ENCODE measurements around the gene VSIG8. TPM values are rescaled to one million over a fixed set of nuclear protein-coding genes. Genes with fewer than 3 reads are reported as not detected.

VSIG8 gene
- total RNA-seq, 1 donor from 2014 or later = not detected

DNA sequence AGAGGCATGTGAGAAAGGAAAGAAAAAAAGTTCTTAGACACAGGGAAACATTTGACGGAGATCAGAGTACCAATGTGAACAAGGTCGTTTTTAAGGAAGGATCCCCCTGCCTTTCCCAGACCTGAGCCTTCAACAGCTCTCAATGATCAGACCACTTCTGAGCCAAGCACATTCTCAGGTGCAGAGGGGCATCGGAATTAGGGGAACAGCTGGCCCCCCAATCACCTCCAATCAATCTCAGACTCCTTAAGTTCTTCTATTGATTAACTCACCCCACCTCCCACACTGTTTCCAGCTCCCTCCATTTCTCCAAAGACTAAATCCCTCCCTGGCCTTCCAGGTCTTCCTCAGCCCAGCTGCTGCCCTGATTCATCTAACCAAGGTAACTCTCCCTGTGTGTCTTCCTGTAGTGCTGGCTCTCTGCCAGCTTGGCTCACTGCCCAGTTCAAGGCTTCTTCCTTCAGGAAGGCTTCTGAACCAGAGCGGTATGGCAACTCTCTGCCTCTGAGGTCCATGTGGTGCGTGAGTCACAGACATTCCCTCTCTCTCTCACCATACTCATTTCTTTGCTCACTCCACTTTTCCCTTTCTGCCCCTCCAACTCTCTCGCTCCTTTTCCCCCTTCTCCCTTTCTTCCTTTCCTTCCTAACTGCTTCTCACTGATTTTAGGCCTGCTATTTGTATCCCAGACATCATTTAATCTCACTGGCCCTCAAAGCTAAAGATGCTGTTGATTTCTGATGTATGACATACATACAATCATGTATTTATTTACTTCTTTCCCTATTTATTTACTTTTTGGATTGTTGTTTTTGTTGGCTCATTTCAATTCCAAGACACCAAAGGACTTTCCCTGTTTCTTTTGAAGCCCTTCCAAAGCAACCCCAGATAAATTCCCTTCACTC, 19.4 kb upstream of the VSIG8 start:
- no peaks in the 10 kb centered on the region for H3K36me3 Mint-ChIP-seq
- DNase-seq (ENCODE audit: extremely low spot score, unreplicated experiment) = no peak
- no peaks in the 10 kb centered on the region for H3K4me1 Mint-ChIP-seq (ENCODE audit: unreplicated experiment)
- no peak overlapping the region for H3K4me3 Mint-ChIP-seq
- TF ChIP-seq, protein P1, sequence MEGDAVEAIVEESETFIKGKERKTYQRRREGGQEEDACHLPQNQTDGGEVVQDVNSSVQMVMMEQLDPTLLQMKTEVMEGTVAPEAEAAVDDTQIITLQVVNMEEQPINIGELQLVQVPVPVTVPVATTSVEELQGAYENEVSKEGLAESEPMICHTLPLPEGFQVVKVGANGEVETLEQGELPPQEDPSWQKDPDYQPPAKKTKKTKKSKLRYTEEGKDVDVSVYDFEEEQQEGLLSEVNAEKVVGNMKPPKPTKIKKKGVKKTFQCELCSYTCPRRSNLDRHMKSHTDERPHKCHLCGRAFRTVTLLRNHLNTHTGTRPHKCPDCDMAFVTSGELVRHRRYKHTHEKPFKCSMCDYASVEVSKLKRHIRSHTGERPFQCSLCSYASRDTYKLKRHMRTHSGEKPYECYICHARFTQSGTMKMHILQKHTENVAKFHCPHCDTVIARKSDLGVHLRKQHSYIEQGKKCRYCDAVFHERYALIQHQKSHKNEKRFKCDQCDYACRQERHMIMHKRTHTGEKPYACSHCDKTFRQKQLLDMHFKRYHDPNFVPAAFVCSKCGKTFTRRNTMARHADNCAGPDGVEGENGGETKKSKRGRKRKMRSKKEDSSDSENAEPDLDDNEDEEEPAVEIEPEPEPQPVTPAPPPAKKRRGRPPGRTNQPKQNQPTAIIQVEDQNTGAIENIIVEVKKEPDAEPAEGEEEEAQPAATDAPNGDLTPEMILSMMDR (conservative IDR thresholded peaks at IDR 0.05) = no peak
- no peaks in the 10 kb centered on the region for H3K9me3 Mint-ChIP-seq
- H3K27ac Mint-ChIP-seq = no peak overlapping the region
- H3K27me3 Mint-ChIP-seq = no peaks in the 10 kb centered on the region

GRCh38 chr1:159880430-159880829, 18.0 kb upstream of the VSIG8 start:
- Mint-ChIP-seq H3K4me1 (ENCODE audit: unreplicated experiment) (no peaks in the 10 kb centered on the region), H3K9me3 (no peaks in the 10 kb centered on the region), H3K27ac (no peak overlapping the region), H3K36me3 (no peaks in the 10 kb centered on the region), H3K4me3 (no peak overlapping the region), H3K27me3 (no peaks in the 10 kb centered on the region)
- DNase-seq (ENCODE audit: extremely low spot score, unreplicated experiment) = no peak
- TF ChIP-seq, protein P1 (conservative IDR thresholded peaks at IDR 0.05) = no peak

DNA sequence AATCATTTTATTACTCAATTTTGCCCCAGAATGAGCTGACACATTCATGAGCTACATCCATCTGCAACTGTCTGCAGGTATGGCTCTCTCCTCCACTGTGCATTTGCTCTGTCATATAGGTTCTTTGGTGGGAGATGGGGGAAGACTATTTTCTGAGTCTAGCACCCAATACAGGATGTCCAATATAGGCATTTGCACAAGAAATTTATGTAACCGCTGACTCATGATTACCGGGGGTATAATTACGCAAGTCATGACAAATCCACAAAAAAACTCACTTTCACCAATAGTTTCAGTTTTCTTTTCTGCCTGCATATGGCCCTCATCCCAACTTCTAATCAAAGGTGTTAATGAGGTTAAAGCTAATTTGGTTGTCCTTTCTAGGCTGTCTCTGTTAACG, 17.5 kb upstream of the VSIG8 start:
- Mint-ChIP-seq H3K27ac (no peak overlapping the region), H3K4me1 (ENCODE audit: unreplicated experiment) (no peaks in the 10 kb centered on the region), H3K27me3 (no peaks in the 10 kb centered on the region), H3K4me3 (no peak overlapping the region), H3K9me3 (no peaks in the 10 kb centered on the region), H3K36me3 (no peaks in the 10 kb centered on the region)
- DNase-seq (ENCODE audit: extremely low spot score, unreplicated experiment) = no peak
- TF ChIP-seq, protein P1 (conservative IDR thresholded peaks at IDR 0.05) = no peak

GRCh38 chr1:159879136-159879535, 16.7 kb upstream of the VSIG8 start:
- Mint-ChIP-seq H3K4me3 (no peak overlapping the region), H3K27ac (no peak overlapping the region), H3K9me3 (no peaks in the 10 kb centered on the region), H3K4me1 (ENCODE audit: unreplicated experiment) (no peaks in the 10 kb centered on the region), H3K36me3 (no peaks in the 10 kb centered on the region), H3K27me3 (peaks cover 2% of the 10 kb centered on the region)
- no peak for DNase-seq (ENCODE audit: extremely low spot score, unreplicated experiment)
- TF ChIP-seq, protein P1 (conservative IDR thresholded peaks at IDR 0.05) = no peak

- H3K4me3 Mint-ChIP-seq = no peak overlapping the region
- no peaks in the 10 kb centered on the region for H3K4me1 Mint-ChIP-seq (ENCODE audit: unreplicated experiment)
Measured at GRCh38 chr1:159877695-159878444, 15.4 kb upstream of the VSIG8 start.

More at GRCh38 chr1:159877695-159878444, 15.4 kb upstream of the VSIG8 start:
- Mint-ChIP-seq H3K27me3 (peaks cover 5% of the 10 kb centered on the region), H3K36me3 (no peaks in the 10 kb centered on the region), H3K27ac (no peak overlapping the region), H3K9me3 (no peaks in the 10 kb centered on the region)
- TF ChIP-seq, protein P1 (conservative IDR thresholded peaks at IDR 0.05) = no peak
- no peak for DNase-seq (ENCODE audit: extremely low spot score, unreplicated experiment)
